ENCODE results near the gene AHCYL2. TPM values are rescaled to one million over a fixed set of nuclear protein-coding genes. Genes with fewer than 3 reads are reported as not detected.
A peak's percentile ranks its signal among the peaks of the same experiment; 100 is the strongest.

The AHCYL2 gene
- total and polyA plus RNA-seq, 2 experiments from 2014 or later, result 7.8 to 29.4 TPM

GRCh38 chr7:129264534-129264933 lies 39.7 kb downstream of the AHCYL2 start (continued):
- no peak for TF ChIP-seq ZNF462 (CRISPR knock-in tag; IDR thresholded peaks at IDR 0.05)
- TF ChIP-seq JUNB (IDR thresholded peaks at IDR 0.05; ENCODE audit: unreplicated experiment), result no peak
- no peak for TF ChIP-seq EZH2phosphoT487 (IDR thresholded peaks at IDR 0.05; ENCODE audit: unreplicated experiment)
- TF ChIP-seq NANOG (IDR thresholded peaks at IDR 0.05; ENCODE audit: borderline replicate concordance), result no peak
- no peak for TF ChIP-seq ZNF331 (CRISPR knock-in tag; IDR thresholded peaks at IDR 0.05; ENCODE audit: low read depth)

GRCh38 chr7:129265328-129265727 lies 40.5 kb downstream of the AHCYL2 start:
- no peaks in the 10 kb centered on the region for H3F3A ChIP-seq (replicated peaks; ENCODE audit: low read depth)
- H3K4me3 ChIP-seq, result no peak overlapping the region
- H3K36me3 ChIP-seq (ENCODE audit: insufficient read depth), result no peaks in the 10 kb centered on the region
- no peak overlapping the region for H3K27ac Mint-ChIP-seq
- H3K27me3 ChIP-seq (ENCODE audit: insufficient read depth), result no peaks in the 10 kb centered on the region
- H3K9me2 ChIP-seq (ENCODE audit: insufficient read depth), result no peaks in the 10 kb centered on the region
- H3K4me1 Mint-ChIP-seq, result peaks cover 21% of the 10 kb centered on the region
- H3K27me3 Mint-ChIP-seq (ENCODE audit: insufficient read depth, low read depth, poor library complexity), result no peaks in the 10 kb centered on the region
- no peak for ATAC-seq
- no peak overlapping the region for H2AFZ ChIP-seq
- no peak overlapping the region for H3K27ac ChIP-seq (ENCODE audit: low read depth)
- no peak overlapping the region for H3K4me2 ChIP-seq
- H3K79me2 ChIP-seq (replicated peaks; ENCODE audit: insufficient read depth), result peaks cover 37% of the 10 kb centered on the region
- no peaks in the 10 kb centered on the region; the same call in 1 of the 2 replicates for H4K20me1 ChIP-seq (replicated peaks; ENCODE audit: insufficient read depth)
- H3K4me1 ChIP-seq (ENCODE audit: insufficient read depth), result peaks cover 42% of the 10 kb centered on the region
- H3K9me3 Mint-ChIP-seq, result no peaks in the 10 kb centered on the region
- no peak overlapping the region for H3K4me3 Mint-ChIP-seq
- TF ChIP-seq CTCF (conservative IDR thresholded peaks at IDR 0.05; ENCODE audit: low read depth in 2 of 2) (0 out of 4 replicates have a peak, but pooled peaks of 1 of the 2 experiments have one; percentile 5), NANOG (IDR thresholded peaks at IDR 0.05; ENCODE audit: borderline replicate concordance) (no peak)
- DNase-seq (ENCODE audit: low spot score), result no peak
- no peaks in the 10 kb centered on the region for H3K36me3 Mint-ChIP-seq (ENCODE audit: low read depth)

Data from GM23338 (cell line).